Activated naive CD8-positive, alpha-beta T cell (primary cell): ENCODE results near the gene KRTAP10-6.
"Not testable (repeated sequence)": the region's sequence is repeated elsewhere in the genome, so short reads cannot be mapped to it uniquely, and the experiment has no call there.

Source experiments
- H3K27ac Mint-ChIP-seq: one replicate; pipeline ENCODE4 v1.8.0; 2021; ENCODE audit warnings: mixed read lengths
- H3K27me3 Mint-ChIP-seq: one replicate; pipeline ENCODE4 v1.8.0; 2021; ENCODE audit warnings: mixed read lengths
- H3K36me3 Mint-ChIP-seq: one replicate; pipeline ENCODE4 v1.8.0; 2021; ENCODE audit warnings: mixed read lengths
- H3K4me1 Mint-ChIP-seq: one replicate; pipeline ENCODE4 v1.8.0; 2021; ENCODE audit warnings: low read depth, mixed read lengths
- H3K4me3 Mint-ChIP-seq: one replicate; pipeline ENCODE4 v1.8.0; 2021; ENCODE audit warnings: mild to moderate bottlenecking, mixed read lengths
- H3K9me3 Mint-ChIP-seq: one replicate; pipeline ENCODE4 v1.8.0; 2021; ENCODE audit warnings: low read depth, mixed read lengths

The KRTAP10-6 gene

DNA sequence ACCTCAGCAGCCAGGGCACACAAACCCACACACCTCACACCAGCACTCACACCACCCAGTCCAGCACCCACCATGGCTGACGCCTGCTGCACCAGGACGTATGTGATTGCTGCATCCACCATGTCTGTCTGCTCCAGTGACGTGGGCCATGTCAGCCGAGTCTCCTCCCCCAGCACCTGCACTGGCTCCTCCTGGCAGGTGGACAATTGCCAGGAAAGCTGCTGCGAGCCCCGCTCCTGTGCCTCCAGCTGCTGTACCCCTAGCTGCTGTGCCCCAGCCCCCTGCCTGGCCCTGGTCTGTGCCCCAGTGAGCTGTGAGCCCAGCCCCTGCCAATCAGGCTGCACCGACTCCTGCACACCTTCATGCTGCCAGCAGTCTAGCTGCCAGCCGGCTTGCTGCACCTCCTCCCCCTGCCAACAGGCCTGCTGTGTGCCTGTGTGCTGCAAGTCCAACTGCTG, 19.8 kb upstream of the KRTAP10-6 start, which contains the start of gene KRTAP10-8:
TSS of gene KRTAP10-8 (plus strand) at position 51 of the 458 bp plus-strand sequence. CDS start at position 73, 22 bp downstream.
- H3K36me3 Mint-ChIP-seq = peaks cover 14% of the 10 kb centered on the region
- H3K27me3 Mint-ChIP-seq = no peaks in the 10 kb centered on the region
- no peak within 1 kb of the TSS for H3K4me3 Mint-ChIP-seq
- H3K9me3 Mint-ChIP-seq = peaks cover 13% of the 10 kb centered on the region
- peaks cover 21% of the 10 kb centered on the region for H3K4me1 Mint-ChIP-seq
- H3K27ac Mint-ChIP-seq = no peak within 1 kb of the TSS

DNA sequence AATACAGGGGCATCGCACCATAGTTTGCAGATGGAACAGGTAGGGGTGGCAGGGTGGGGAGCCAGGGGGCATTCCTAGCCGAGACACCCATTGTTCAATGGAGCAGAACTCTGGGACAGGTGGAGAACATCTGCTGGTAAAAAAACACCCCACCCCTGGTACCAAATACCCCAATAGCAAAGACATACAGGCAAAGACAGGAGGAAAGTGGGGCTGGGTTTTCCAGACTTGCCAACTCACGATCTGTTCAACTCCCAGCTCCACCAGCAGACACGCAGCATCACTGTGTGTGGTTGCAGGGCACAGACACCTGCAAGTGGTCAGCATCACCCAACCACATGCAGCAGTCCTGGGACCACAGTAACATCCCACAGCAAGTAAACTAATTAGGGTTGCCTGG, 19.2 kb upstream of the KRTAP10-6 start:
- no peaks in the 10 kb centered on the region for H3K27me3 Mint-ChIP-seq
- no peak overlapping the region for H3K4me3 Mint-ChIP-seq
- peaks cover 14% of the 10 kb centered on the region for H3K36me3 Mint-ChIP-seq
- H3K4me1 Mint-ChIP-seq = peaks cover 16% of the 10 kb centered on the region
- no peak overlapping the region for H3K27ac Mint-ChIP-seq
- H3K9me3 Mint-ChIP-seq = peaks cover 13% of the 10 kb centered on the region

DNA sequence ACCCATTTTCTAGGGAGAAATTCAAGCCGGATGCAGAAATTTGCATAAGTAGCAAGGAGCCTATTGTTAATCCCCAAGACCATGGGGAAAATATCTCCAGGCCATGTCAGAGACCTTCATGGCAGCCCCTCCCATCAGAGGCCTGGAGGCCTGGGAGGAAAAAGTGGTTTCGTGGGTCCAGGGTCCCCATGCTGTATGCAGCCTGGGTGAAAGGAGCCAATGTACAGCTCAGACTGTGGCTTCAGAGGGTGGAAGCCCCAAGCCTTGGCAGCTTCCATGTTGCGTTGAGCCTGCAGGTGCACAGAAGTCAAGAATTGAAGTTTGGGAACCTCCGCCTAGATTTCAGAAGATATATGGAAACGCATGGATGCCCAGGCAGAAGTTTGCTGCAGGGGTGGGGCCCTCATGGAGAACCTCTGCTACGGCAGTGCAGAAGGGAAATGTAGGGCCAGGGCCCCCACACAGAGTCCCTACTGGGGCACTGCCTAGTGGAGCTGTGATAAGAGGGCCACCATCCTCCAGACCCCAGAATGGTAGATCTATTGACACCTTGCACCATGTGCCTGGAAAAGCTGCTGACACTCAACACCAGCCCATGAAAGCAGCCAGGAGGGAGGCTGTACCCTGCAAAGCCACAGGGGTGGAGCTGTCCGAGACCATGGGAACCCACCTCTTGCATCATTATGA, 18.0 kb upstream of the KRTAP10-6 start:
- peaks cover 14% of the 10 kb centered on the region for H3K36me3 Mint-ChIP-seq
- H3K9me3 Mint-ChIP-seq = peaks cover 13% of the 10 kb centered on the region
- H3K27me3 Mint-ChIP-seq, H3K4me3 Mint-ChIP-seq, H3K27ac Mint-ChIP-seq, H3K4me1 Mint-ChIP-seq: not testable (repeated sequence)

- Mint-ChIP-seq H3K4me3 (no peak overlapping the region), H3K9me3 (peaks cover 13% of the 10 kb centered on the region), H3K27me3 (no peaks in the 10 kb centered on the region), H3K36me3 (peaks cover 14% of the 10 kb centered on the region), H3K4me1 (peaks cover 3% of the 10 kb centered on the region), H3K27ac (no peak overlapping the region)
Observed at GRCh38 chr21:44609193-44609592, 16.9 kb upstream of the KRTAP10-6 start.

- Mint-ChIP-seq H3K27ac (no peak overlapping the region), H3K27me3 (no peaks in the 10 kb centered on the region), H3K4me3 (no peak overlapping the region), H3K36me3 (peaks cover 13% of the 10 kb centered on the region), H3K9me3 (peaks cover 13% of the 10 kb centered on the region), H3K4me1 (no peaks in the 10 kb centered on the region)
Observed at GRCh38 chr21:44606495-44606894, 14.2 kb upstream of the KRTAP10-6 start.

DNA sequence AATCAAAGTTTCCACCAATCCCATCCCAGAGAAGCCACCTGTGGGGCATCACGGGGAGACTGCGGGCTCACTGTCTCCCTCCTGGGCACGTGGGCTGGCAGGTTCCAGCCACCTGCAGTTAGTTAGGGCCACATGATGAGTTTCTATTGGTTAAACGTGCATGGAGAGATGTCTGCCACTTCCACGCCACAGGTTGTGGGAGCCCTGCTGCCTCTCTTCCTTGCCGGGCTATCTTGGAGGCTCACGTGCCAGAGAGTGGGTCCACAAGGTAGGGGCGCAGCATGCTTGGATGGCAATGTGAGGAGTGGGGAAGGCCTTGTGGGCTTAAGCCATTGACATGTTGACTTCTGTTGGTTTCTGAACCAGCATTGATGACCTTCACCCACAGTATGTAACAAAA, 11.6 kb upstream of the KRTAP10-6 start:
- Mint-ChIP-seq H3K4me3 (no peak overlapping the region), H3K27me3 (no peaks in the 10 kb centered on the region), H3K4me1 (no peaks in the 10 kb centered on the region), H3K27ac (no peak overlapping the region), H3K36me3 (peaks cover 3% of the 10 kb centered on the region), H3K9me3 (peaks cover 3% of the 10 kb centered on the region)

DNA sequence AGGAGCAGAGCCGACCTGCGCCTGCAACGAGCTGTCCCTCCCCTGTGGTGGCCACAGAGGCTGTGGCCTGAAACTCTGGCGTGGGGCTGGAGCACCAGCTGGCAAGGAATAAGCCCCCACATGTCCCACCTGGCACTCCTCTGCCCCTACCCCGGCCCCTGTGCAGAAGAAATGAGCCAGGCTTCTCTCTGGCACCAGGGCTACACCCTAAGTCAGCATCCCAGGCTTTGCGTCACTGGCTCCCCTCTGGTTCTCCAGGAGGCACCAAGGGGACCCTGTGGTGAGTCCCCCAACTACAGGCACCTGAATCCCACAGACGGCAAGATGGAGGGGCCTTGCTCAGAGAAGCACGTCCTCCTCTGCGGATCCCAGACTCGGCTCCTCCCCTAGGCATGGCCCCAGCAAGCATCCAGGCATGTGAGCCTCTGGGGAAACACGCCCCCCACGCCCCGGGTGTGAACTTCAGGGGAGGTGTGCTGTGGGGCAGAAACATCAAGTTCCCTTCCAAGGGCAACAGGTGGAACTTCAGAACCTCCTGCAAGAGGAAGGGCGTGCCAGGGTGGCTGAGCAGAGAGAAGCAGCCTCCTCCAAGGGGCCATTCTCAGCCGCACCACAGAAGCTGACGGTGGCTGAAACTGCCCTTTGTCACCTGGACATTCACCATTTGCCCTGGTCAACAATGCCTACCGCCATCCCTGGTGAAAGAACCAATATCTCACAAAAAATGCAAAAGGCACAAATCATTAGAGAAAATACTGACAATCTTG, 11.0 kb upstream of the KRTAP10-6 start:
- Mint-ChIP-seq H3K27ac (no peak overlapping the region), H3K36me3 (peaks cover 2% of the 10 kb centered on the region), H3K4me3 (no peak overlapping the region), H3K9me3 (peaks cover 7% of the 10 kb centered on the region), H3K4me1 (no peaks in the 10 kb centered on the region), H3K27me3 (no peaks in the 10 kb centered on the region)

GRCh38 chr21:44602463-44602850, 10.2 kb upstream of the KRTAP10-6 start:
- no peak overlapping the region for H3K4me3 Mint-ChIP-seq
- H3K36me3 Mint-ChIP-seq = peaks cover 2% of the 10 kb centered on the region
- no peaks in the 10 kb centered on the region for H3K27me3 Mint-ChIP-seq
- peaks cover 7% of the 10 kb centered on the region for H3K9me3 Mint-ChIP-seq
- H3K4me1 Mint-ChIP-seq = no peaks in the 10 kb centered on the region
- H3K27ac Mint-ChIP-seq = no peak overlapping the region

DNA sequence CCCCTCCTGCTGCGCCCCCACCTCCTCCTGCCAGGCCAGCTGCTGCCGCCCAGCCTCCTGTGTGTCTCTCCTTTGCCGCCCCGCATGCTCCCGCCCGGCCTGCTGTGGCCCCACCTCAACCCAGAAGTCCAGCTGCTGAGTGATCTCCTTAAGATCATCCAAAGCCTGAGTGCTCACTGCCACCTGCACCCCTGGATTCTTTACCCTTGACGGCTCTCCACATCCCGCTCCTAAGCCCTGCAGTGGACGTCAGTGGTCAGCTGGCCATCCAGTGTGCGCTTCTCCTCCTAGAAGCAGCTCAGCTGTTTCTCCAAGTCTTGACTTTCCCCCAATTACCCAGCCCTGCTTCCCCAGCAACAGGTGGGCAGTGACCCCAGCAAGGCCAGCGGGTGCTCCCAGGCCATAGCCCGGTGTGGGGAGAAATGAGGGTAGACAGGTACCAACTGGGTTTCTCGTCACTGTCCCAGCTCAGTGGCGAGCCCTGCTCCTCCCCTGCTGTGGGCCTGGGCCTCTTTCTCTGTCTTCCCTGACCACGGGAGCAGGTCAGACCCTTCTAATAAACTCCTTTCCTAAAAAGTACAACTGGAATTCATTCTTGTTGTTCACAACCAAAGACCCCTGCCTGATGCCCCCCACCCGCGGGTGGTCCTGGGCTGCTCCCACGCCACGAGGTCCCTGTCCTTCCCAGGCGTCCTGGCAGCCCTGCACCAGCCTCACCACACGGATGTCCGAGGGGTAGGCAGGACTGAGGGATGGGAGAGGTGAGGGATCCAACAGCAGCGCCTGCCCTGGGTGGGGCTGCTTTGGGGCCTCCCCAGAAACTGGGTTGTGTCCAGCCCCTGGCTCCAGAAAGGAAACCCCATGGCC, 9.5 kb upstream of the KRTAP10-6 start:
- Mint-ChIP-seq H3K27ac (no peak overlapping the region), H3K4me3 (no peak overlapping the region)

GRCh38 chr21:44601091-44601490, 8.8 kb upstream of the KRTAP10-6 start:
- H3K4me1 Mint-ChIP-seq, H3K27me3 Mint-ChIP-seq, H3K9me3 Mint-ChIP-seq: not testable (repeated sequence)

More for the DNA sequence above, 9.5 kb upstream of the KRTAP10-6 start:
- H3K9me3 Mint-ChIP-seq = peaks cover 7% of the 10 kb centered on the region
- H3K4me1 Mint-ChIP-seq = no peaks in the 10 kb centered on the region
- H3K27me3 Mint-ChIP-seq = no peaks in the 10 kb centered on the region
- peaks cover 2% of the 10 kb centered on the region for H3K36me3 Mint-ChIP-seq

DNA sequence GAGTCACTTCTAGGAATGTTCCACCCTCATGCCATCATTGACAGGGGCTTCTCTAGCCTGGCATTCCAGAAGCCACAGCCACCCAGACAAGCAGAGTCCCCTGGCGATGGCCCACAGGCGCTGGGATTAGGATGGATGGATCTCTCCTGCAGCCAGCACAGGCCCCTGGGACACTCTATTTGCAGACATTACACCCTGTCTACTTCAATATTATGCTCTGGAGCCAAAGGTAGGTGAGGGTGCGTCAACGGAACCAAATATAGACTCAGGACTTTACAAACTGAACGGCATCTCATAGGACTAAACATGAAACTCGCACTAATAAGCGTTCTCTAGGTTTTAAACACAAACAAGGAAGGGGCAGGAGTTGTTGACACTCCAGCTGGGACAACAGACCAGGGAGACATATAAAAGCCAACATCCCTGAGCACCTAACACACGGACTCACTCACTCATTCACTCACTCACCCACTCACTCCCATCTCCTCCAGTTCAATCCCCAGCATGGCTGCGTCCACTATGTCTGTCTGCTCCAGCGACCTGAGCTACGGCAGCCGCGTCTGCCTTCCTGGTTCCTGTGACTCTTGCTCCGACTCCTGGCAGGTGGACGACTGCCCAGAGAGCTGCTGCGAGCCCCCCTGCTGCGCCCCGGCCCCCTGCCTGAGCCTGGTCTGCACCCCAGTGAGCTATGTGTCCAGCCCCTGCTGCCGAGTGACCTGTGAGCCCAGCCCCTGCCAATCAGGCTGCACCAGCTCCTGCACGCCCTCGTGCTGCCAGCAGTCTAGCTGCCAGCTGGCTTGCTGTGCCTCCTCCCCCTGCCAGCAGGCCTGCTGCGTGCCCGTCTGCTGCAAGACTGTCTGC, 8.0 kb upstream of the KRTAP10-6 start, which contains the start of gene KRTAP10-7:
TSS of gene KRTAP10-7 (plus strand) at position 480 of the 861 bp plus-strand sequence. CDS start at position 505, 25 bp downstream.
- not testable (repeated sequence) for H3K27ac Mint-ChIP-seq, H3K27me3 Mint-ChIP-seq, H3K36me3 Mint-ChIP-seq, H3K4me1 Mint-ChIP-seq, H3K4me3 Mint-ChIP-seq, H3K9me3 Mint-ChIP-seq

More at GRCh38 chr21:44601091-44601490, 8.8 kb upstream of the KRTAP10-6 start:
- not testable (repeated sequence) for H3K36me3 Mint-ChIP-seq, H3K4me3 Mint-ChIP-seq, H3K27ac Mint-ChIP-seq

GRCh38 chr21:44599264-44600029, 7.1 kb upstream of the KRTAP10-6 start:
- no peak overlapping the region for H3K27ac Mint-ChIP-seq
- no peak overlapping the region for H3K4me3 Mint-ChIP-seq
- H3K4me1 Mint-ChIP-seq = peaks cover 1% of the 10 kb centered on the region
- H3K36me3 Mint-ChIP-seq = peaks cover 2% of the 10 kb centered on the region
- peaks cover 7% of the 10 kb centered on the region for H3K9me3 Mint-ChIP-seq
- no peaks in the 10 kb centered on the region for H3K27me3 Mint-ChIP-seq

GRCh38 chr21:44598061-44598460, 5.8 kb upstream of the KRTAP10-6 start:
- Mint-ChIP-seq H3K4me3 (no peak overlapping the region), H3K9me3 (peaks cover 7% of the 10 kb centered on the region), H3K4me1 (peaks cover 1% of the 10 kb centered on the region), H3K36me3 (peaks cover 2% of the 10 kb centered on the region), H3K27ac (no peak overlapping the region), H3K27me3 (no peaks in the 10 kb centered on the region)
